DND-41 (cell line): ENCODE results near the gene NAA80.

Source experiments
- CTCF ChIP-seq: IDR thresholded peaks from 2 replicates; pipeline ENCODE4 v1.5.1; 2012; ENCODE audit warnings: borderline replicate concordance, low read length, moderate library complexity, mild to moderate bottlenecking; ENCODE audit not compliant: poor library complexity, severe bottlenecking; ENCODE audit errors: extremely low read depth
- EZH2 ChIP-seq: IDR thresholded peaks from 3 replicates; pipeline ENCODE4 v1.6.1; 2012; ENCODE audit warnings: borderline replicate concordance, low read depth, mild to moderate bottlenecking, moderate library complexity, low read length, inconsistent platforms; ENCODE audit not compliant: severe bottlenecking

- TF ChIP-seq CTCF (no peak), EZH2 (no peak)
These were observed 24.5 kb upstream of the NAA80 start for GRCh38 chr3:50323614-50324199.
